H54 (cell line): ENCODE data around the gene SULF2.

ENCODE experiments used
- DNase-seq: peaks from one replicate; pipeline ENCODE4 v3.0.0; 2011; ENCODE audit warnings: low spot score, mixed read lengths; ENCODE audit not compliant: insufficient read length
- FAIRE-seq: peaks from 3 replicates; lab custom pipeline; 2011; peaks lifted over from hg19 to GRCh38; lab: Jason Lieb, UNC
- POLR2A ChIP-seq: IDR thresholded peaks from 2 replicates; pipeline ENCODE4 v1.6.1; 2011; ENCODE audit warnings: low read depth, mild to moderate bottlenecking, low read length

Gene SULF2

GRCh38 chr20:47700327-47700726, 85.0 kb downstream of the SULF2 start:
- FAIRE-seq (no peak), DNase-seq (no peak)
- no peak for TF ChIP-seq POLR2A

- no peak for TF ChIP-seq POLR2A
- DNase-seq (no peak), FAIRE-seq (no peak)
Observed at GRCh38 chr20:47699818-47700217, 85.5 kb downstream of the SULF2 start.

- no peak for TF ChIP-seq POLR2A
- DNase-seq (no peak), FAIRE-seq (no peak)
Observed at GRCh38 chr20:47698142-47698541, 87.1 kb downstream of the SULF2 start.

- DNase-seq (no peak), FAIRE-seq (no peak)
- TF ChIP-seq POLR2A = no peak
Observed at GRCh38 chr20:47696856-47697255, 88.4 kb downstream of the SULF2 start.

GRCh38 chr20:47694021-47694818, 91.1 kb downstream of the SULF2 start:
- no peak for TF ChIP-seq POLR2A
- DNase-seq (no peak), FAIRE-seq (no peak)

GRCh38 chr20:47691625-47692024, 93.7 kb downstream of the SULF2 start:
- FAIRE-seq = no peak
- no peak for DNase-seq
- no peak for TF ChIP-seq POLR2A

GRCh38 chr20:47689731-47690130, 95.5 kb downstream of the SULF2 start:
- DNase-seq (no peak), FAIRE-seq (no peak)
- TF ChIP-seq POLR2A = no peak

GRCh38 chr20:47688385-47689381, 96.6 kb downstream of the SULF2 start:
- DNase-seq (no peak), FAIRE-seq (no peak)
- TF ChIP-seq POLR2A = no peak

GRCh38 chr20:47687095-47687987, 97.9 kb downstream of the SULF2 start:
- TF ChIP-seq POLR2A = no peak
- no peak for FAIRE-seq
- no peak for DNase-seq

GRCh38 chr20:47686545-47686944, 98.7 kb downstream of the SULF2 start:
- FAIRE-seq = no peak
- no peak for TF ChIP-seq POLR2A
- peak; percentile 81 for DNase-seq

GRCh38 chr20:47684306-47685080, 100.8 kb downstream of the SULF2 start:
- FAIRE-seq = no peak
- no peak for TF ChIP-seq POLR2A
- no peak for DNase-seq

- no peak for TF ChIP-seq POLR2A
- DNase-seq = no peak
- FAIRE-seq = no peak
Observed at GRCh38 chr20:47682916-47683315, 102.4 kb downstream of the SULF2 start.
